GM18498 (cell line): ENCODE results near the gene DPP7.
A peak's percentile ranks its signal among the peaks of the same experiment; 100 is the strongest.

Experiments
- ATAC-seq: cut with Tn5 transposase; IDR thresholded peaks from one replicate; pipeline ENCODE4 v1.9.1; 2021; ENCODE audit warnings: mild to moderate bottlenecking, moderate library complexity; ENCODE audit not compliant: unreplicated experiment

The DPP7 gene

GRCh38 chr9:137114613-137115393, at the start of gene DPP7:
TSS of gene DPP7 (minus strand) at chr9:137114733. CDS start at chr9:137114713, 20 bp downstream.
- ATAC-seq, result peak; percentile 80

GRCh38 chr9:137163805-137164204, 49.3 kb upstream of the DPP7 start:
- ATAC-seq, result no peak

- ATAC-seq, result no peak
Measured at GRCh38 chr9:137163365-137163715, 48.8 kb upstream of the DPP7 start.

- no peak for ATAC-seq
Measured at GRCh38 chr9:137162505-137163364, 48.2 kb upstream of the DPP7 start.

GRCh38 chr9:137161558-137162486, 47.3 kb upstream of the DPP7 start:
- no peak for ATAC-seq

GRCh38 chr9:137160716-137161557, 46.4 kb upstream of the DPP7 start:
- no peak for ATAC-seq

GRCh38 chr9:137160054-137160425, 45.5 kb upstream of the DPP7 start:
- no peak for ATAC-seq

- ATAC-seq, result no peak
Measured at GRCh38 chr9:137159105-137160053, 44.8 kb upstream of the DPP7 start.

GRCh38 chr9:137158625-137159024, 44.1 kb upstream of the DPP7 start:
- no peak for ATAC-seq

GRCh38 chr9:137157618-137158415, 43.3 kb upstream of the DPP7 start:
- ATAC-seq, result no peak

- no peak for ATAC-seq
Measured at GRCh38 chr9:137156567-137157375, 42.2 kb upstream of the DPP7 start.

GRCh38 chr9:137152844-137153405, 38.4 kb upstream of the DPP7 start:
- no peak for ATAC-seq

GRCh38 chr9:137150617-137151457, 36.3 kb upstream of the DPP7 start:
- ATAC-seq, result peak; percentile 50

- ATAC-seq, result no peak
Measured at GRCh38 chr9:137149942-137150616, 35.5 kb upstream of the DPP7 start.

GRCh38 chr9:137149363-137149762, 34.8 kb upstream of the DPP7 start:
- no peak for ATAC-seq

GRCh38 chr9:137148661-137149060, 34.1 kb upstream of the DPP7 start:
- no peak for ATAC-seq
